GM04504 (cell line): ENCODE data around the gene INPP4B.

Source experiments
- DNase-seq: peaks from one replicate; pipeline ENCODE4 v3.0.0-alpha.2; 2012; ENCODE audit warnings: low read depth

INPP4B gene

DNA sequence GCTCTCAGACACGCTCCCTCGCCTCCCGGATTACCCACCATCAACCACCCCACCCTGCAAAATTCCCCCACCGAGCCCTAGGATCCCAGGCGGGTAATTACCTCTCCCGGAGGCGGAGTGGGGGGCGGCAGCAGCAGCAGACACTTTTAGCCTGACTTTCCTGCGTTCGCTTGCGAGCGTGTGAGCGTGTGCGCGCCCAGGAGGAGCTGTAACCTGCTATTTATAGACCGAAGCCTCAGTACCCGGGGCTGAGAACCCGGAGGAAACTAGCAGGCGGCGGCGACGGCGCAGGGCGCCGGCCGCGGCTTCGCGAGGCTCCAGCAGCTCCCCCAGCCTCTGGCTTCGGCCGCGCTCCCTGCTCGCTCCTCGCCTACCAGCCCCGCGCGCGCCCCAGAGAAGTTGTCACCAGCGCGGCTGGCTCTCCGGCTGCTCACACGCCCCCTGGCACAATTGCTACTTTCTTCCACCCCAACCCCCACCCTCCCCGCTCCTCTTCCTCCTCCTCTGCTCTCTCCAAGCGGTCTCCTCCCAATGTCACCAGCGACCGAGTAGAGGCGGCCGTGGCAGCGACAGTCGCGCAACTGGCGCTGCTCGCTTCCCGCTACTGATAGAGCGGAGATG lies at the start of gene INPP4B:
INPP4B (minus strand) TSS at position 194 of the 621 bp plus-strand sequence.
- DNase-seq = no peak

DNA sequence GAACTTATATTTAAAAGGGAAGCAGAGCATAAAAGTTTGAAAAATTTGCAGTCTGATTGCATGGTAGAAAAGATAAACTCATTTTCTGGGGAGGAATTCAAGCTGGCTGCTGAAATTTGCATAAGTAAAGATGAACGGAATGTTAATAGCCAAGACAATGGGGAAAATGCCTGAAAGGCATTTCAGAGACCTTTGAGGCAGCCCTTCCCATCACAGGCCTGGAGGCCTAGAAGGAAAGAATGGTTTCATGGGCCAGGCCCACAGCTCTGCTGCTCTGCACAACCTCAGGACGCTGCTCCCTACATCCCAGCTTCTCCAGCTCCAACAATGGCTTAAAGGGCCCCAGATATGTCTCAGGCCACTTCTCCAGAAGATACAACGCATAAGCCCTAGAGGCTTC lies 46.9 kb upstream of the INPP4B start:
- no peak for DNase-seq

GRCh38 chr4:142886566-142886965 lies 40.5 kb upstream of the INPP4B start:
- DNase-seq = no peak

GRCh38 chr4:142883040-142883832 lies 37.1 kb upstream of the INPP4B start:
- no peak for DNase-seq

DNA sequence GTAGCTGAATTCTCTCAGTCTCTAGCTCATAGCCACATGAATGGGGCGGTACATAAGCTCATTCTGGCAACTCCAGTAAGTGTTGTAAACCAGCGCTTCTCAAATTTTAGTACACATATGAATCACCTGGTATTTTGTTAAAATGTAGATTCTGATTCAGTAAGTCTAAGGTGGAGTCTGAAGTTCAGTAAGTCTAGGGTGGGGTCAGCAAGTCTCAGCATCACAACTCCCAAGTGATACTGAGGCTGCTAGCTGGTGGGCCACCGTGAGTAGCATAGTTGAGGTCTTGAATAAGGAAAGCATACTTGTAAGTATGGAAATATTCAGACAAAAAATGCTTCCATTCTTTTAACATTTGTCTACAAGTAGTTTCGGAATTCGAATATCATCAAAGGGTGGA lies 36.1 kb upstream of the INPP4B start:
- DNase-seq = no peak

GRCh38 chr4:142881331-142881730 lies 35.2 kb upstream of the INPP4B start:
- no peak for DNase-seq

GRCh38 chr4:142875117-142875516 lies 29.0 kb upstream of the INPP4B start:
- DNase-seq = no peak

GRCh38 chr4:142874684-142875083 lies 28.6 kb upstream of the INPP4B start:
- no peak for DNase-seq

DNA sequence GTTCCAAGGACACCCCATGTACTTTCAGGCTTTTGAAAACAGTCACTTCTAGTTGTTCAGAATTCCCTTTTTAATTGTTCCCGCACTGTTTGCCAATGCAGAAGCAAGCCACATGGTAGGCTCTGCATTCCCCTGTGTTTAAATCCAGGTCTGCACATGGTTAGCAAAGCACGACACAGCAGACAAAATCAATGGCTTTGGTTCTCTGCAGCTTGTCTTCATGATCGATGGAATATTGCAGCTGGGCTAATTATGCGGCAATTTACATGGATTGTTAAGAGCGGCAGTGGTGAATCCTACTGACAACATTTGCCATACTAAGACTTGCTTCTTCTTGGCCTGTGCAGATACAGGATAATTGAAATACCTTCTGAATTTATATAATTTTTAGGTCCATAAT lies 20.6 kb upstream of the INPP4B start:
- no peak for DNase-seq

DNA sequence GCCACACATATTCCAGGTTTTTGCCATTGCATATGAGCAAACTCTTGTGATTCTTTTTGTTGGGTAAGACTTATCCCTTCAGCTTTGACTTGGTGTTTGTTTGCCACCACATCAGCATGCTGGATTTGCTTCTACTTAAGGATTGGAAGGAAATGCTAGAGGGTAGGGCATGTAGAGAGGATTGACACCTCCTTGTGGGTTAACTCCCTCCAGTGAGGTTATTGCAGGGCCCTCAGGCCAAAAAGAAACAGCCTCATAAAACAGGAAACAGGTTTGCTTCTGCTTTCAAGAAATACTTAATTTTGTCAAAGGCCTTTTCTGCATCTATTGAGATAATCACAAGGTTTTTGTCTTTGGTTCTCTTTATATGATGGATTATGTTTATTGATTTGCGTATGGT lies 15.2 kb upstream of the INPP4B start:
- DNase-seq = no peak

DNA sequence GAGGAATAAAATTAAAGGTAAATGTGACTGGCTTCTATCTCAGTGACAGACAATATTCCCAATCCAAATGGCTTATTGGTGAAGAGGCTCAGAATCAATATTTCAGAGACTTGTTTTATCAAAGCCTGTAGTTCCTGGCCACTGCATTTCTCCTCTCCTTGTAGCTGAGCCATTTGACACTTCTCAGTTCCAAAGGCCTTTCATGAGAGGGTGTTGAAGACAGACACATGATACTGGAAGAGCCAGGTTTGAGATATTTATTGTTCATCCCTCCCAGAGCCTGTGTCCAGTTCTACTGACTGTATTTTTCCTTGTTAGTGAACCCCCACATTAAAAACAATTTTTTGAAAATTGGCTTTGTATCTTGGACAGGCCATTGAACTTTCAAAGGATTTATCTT lies 12.9 kb upstream of the INPP4B start:
- no peak for DNase-seq

DNA sequence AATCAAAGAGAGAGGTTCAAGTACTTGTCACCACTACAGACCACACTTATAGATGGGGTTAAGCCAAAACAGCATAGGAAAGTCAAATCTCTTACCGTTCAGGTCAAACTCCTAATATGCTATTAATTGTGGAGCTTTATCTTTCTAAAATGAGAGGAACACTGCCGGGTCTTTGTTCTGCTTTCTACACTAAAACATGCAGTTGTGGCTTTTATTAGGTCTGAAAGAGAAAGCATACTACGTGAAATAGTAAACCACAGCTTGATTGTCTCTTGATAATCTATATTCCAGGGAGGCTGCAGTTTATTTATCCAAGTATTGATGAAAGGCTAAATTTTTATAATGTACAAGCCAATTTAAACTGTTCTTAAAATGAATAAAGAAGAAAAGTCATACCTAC lies 12.3 kb upstream of the INPP4B start:
- DNase-seq = no peak

DNA sequence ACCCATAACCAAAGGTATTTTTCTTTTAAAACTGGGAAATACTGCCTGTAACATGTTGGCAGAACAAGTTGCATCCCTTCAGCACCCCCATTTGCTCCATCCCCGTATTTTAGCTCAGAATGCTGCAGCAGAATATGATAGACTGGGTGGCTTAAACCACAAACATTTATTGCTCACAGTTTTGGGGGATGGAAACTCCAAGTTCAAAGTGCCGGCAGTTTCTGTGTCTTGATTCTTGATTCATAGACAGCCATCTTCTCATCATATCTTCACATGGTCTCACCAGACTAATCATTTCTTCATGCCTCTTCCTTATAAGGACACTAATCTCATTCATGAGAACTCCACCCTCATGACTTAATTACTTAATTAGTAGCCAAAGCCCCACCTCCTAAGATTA lies 10.5 kb upstream of the INPP4B start:
- no peak for DNase-seq

- DNase-seq = no peak
Measured at GRCh38 chr4:142850478-142850877, 4.4 kb upstream of the INPP4B start.

GRCh38 chr4:142846729-142847596 lies 862 bp upstream of the INPP4B start:
- DNase-seq = no peak

GRCh38 chr4:142845293-142846107 lies 601 bp downstream of the INPP4B start:
- DNase-seq = no peak

DNA sequence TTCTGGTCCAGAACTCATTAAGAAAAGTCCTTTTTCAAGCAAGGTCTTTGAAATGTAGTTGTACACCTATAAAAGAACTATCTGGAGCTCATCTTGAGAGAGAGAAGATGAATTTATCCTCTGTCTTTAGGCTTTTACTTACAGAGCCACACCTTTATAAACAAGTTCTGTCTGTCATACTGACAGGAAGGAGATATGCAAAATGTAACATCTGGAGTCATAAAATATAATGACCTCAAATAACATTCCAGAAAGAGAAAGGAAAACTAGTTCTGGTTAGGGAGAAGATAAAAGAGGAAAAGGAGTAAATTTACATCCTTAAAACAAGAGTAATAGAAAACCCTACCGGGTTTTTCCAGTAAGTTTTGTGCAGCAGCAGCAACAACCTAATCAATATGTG lies 1.3 kb downstream of the INPP4B start:
- DNase-seq = no peak

- DNase-seq = no peak
Measured at GRCh38 chr4:142840516-142841123, 5.5 kb downstream of the INPP4B start.

DNA sequence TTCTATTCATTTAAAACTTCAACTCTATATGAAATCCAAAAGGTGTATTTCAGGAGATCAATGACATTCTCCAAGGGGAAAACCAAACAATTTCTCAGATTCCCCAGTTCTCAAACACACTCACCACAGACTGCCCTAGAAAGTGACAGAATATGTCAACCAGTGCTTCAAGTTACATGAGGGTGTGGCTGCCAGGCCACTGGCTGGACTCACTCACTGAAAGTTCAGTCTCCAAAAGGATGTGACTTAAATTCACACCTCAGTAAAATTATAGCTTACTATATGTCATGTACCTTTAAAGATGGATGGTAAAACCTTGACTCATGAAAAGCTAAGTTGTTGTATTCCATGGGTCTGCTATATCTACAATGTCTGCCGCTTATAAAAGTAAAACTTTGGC lies 7.3 kb downstream of the INPP4B start:
- no peak for DNase-seq

DNA sequence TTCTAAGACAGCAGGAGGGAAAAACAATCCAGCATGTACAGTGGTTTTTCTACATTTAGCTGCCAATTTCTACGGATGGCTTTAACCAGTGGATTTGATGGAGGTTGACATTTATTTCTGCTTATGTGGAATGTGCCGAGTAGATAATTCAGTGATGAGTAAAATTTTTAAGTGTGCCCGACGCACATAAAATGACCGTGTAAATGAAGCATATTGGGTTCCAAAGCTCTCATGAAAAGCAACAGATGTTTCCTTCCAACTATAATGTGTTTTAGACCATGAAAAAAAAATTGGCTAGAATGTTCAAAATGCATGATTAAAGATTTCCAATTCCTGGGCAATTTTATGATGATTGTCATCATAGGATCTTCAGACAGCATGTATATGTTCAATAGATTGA lies 14.1 kb downstream of the INPP4B start:
- no peak for DNase-seq

GRCh38 chr4:142826503-142827241 lies 19.4 kb downstream of the INPP4B start:
- no peak for DNase-seq
